Smooth muscle cell (in vitro differentiated cells): ENCODE data around the gene ZFAND3. TPM values are rescaled to one million over a fixed set of nuclear protein-coding genes. Genes with fewer than 3 reads are reported as not detected.

ENCODE experiments used
- DNase-seq: peaks from one replicate; lab custom pipeline; 2025; ENCODE audit not compliant: unreplicated experiment; lab: John Stamatoyannopoulos, UW
- H2AFZ ChIP-seq: fragments of 200-600 bp; sonication (generic); 2 replicates; pipeline ENCODE4 v1.6.0; 2016; ENCODE audit warnings: antibody characterized with exemption, low read depth, mild to moderate bottlenecking
- H3F3A ChIP-seq: fragments of 200-600 bp; sonication (generic); 2 replicates; pipeline ENCODE4 v1.6.0; 2017; ENCODE audit warnings: antibody characterized with exemption, low read depth
- H3K27ac ChIP-seq: fragments of 200-600 bp; sonication (generic); 2 replicates; pipeline ENCODE4 v1.5.1; 2016; ENCODE audit warnings: low read depth, mild to moderate bottlenecking
- H3K27me3 ChIP-seq: fragments of 200-600 bp; sonication (generic); 2 replicates; pipeline ENCODE4 v1.6.1; 2016; ENCODE audit warnings: low read depth, mild to moderate bottlenecking
- H3K36me3 ChIP-seq: fragments of 200-600 bp; sonication (generic); 2 replicates; pipeline ENCODE4 v1.5.1; 2016; ENCODE audit warnings: low read depth
- H3K4me1 ChIP-seq: fragments of 200-600 bp; sonication (generic); 2 replicates; pipeline ENCODE4 v1.5.1; 2016; ENCODE audit warnings: low read depth
- H3K4me2 ChIP-seq: fragments of 200-600 bp; sonication (generic); 2 replicates; pipeline ENCODE4 v1.6.0; 2016; ENCODE audit warnings: mild to moderate bottlenecking
- H3K4me3 ChIP-seq: fragments of 200-600 bp; sonication (generic); 2 replicates; pipeline ENCODE4 v1.5.1; 2016; ENCODE audit warnings: mild to moderate bottlenecking
- H3K79me2 ChIP-seq: fragments of 200-600 bp; sonication (generic); 2 replicates; pipeline ENCODE4 v1.6.0; 2016; ENCODE audit warnings: low read depth, mild to moderate bottlenecking
- H3K9ac ChIP-seq: fragments of 200-600 bp; sonication (generic); 2 replicates; pipeline ENCODE4 v1.6.0; 2016; ENCODE audit warnings: low read depth
- H3K9me3 ChIP-seq: fragments of 200-600 bp; sonication (generic); replicated peaks from 2 replicates; pipeline ENCODE4 v1.5.1; 2016; ENCODE audit warnings: low read depth
- H4K20me1 ChIP-seq: fragments of 200-600 bp; sonication (generic); 2 replicates; pipeline ENCODE4 v1.6.0; 2016; ENCODE audit warnings: low read depth
- WGBS: methylation state at CpG from one replicate; pipeline ENCODE4 v1.1.7; 2016; ENCODE audit warnings: low lambda C conversion rate; 5-methylcytosine and 5-hydroxymethylcytosine counted together
- polyA plus RNA-seq: library from polyadenylated mRNA; unstranded; fragments of >200 nt; fragmentation: Nextera tagmentation; extraction: Ambion mirVana; gene quantifications from 2 replicates; pipeline ENCODE4 v1.2.1, GENCODE V29; 2016
- total RNA-seq: library from RNA; depleted of rRNA; stranded (reverse); fragments of >200 nt; gene quantifications from 2 replicates; pipeline ENCODE4 v1.2.3, GENCODE V29; 2014
- TF ChIP-seq, protein P1 (sequence below): fragments of 200-600 bp; sonication (generic); IDR thresholded peaks from 2 replicates; pipeline ENCODE4 v1.5.1; 2017; ENCODE audit warnings: borderline replicate concordance, mild to moderate bottlenecking, antibody characterized with exemption; ENCODE audit not compliant: insufficient read depth, poor library complexity, severe bottlenecking

ZFAND3 gene
- total and polyA plus RNA-seq, 2 experiments from 2014 or later: 27.6 to 40.5 TPM

DNA sequence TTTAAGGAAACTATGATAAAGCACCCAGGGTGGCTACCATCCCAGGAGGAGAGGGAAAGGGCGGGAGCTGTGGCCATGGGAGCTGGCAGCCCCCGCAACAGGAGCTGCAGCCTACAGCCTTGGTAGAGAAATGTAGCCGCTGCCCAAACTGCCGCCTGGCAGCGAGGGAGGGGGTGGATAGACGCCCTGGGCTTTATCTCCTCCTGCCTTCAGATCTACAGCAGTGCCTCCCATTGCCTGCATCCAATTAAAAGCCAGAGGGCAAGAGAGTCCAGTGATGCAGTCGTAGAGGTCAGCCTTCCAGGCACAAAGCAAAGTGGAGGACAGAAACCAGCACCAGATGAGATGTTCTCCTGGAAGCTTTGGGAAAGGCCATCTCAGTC lies 35.0 kb upstream of the ZFAND3 start:
- Histone ChIP-seq H3F3A (peaks cover 4% of the 10 kb centered on the region), H3K9me3 (no peaks in the 10 kb centered on the region), H3K27me3 (no peaks in the 10 kb centered on the region), H3K9ac (no peak overlapping the region), H3K4me3 (peak overlapping the region; percentile 59), H3K79me2 (no peaks in the 10 kb centered on the region), H3K36me3 (no peaks in the 10 kb centered on the region), H4K20me1 (no peaks in the 10 kb centered on the region), H3K27ac (no peak overlapping the region), H2AFZ (peak overlapping the region; percentile 100), H3K4me2 (peak overlapping the region; percentile 93), H3K4me1 (peaks cover 22% of the 10 kb centered on the region)
- WGBS: 35% methylated on average over 7 of the region's 7 CpGs
- TF ChIP-seq, protein P1, sequence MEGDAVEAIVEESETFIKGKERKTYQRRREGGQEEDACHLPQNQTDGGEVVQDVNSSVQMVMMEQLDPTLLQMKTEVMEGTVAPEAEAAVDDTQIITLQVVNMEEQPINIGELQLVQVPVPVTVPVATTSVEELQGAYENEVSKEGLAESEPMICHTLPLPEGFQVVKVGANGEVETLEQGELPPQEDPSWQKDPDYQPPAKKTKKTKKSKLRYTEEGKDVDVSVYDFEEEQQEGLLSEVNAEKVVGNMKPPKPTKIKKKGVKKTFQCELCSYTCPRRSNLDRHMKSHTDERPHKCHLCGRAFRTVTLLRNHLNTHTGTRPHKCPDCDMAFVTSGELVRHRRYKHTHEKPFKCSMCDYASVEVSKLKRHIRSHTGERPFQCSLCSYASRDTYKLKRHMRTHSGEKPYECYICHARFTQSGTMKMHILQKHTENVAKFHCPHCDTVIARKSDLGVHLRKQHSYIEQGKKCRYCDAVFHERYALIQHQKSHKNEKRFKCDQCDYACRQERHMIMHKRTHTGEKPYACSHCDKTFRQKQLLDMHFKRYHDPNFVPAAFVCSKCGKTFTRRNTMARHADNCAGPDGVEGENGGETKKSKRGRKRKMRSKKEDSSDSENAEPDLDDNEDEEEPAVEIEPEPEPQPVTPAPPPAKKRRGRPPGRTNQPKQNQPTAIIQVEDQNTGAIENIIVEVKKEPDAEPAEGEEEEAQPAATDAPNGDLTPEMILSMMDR: no peak
- DNase-seq: no peak

DNA sequence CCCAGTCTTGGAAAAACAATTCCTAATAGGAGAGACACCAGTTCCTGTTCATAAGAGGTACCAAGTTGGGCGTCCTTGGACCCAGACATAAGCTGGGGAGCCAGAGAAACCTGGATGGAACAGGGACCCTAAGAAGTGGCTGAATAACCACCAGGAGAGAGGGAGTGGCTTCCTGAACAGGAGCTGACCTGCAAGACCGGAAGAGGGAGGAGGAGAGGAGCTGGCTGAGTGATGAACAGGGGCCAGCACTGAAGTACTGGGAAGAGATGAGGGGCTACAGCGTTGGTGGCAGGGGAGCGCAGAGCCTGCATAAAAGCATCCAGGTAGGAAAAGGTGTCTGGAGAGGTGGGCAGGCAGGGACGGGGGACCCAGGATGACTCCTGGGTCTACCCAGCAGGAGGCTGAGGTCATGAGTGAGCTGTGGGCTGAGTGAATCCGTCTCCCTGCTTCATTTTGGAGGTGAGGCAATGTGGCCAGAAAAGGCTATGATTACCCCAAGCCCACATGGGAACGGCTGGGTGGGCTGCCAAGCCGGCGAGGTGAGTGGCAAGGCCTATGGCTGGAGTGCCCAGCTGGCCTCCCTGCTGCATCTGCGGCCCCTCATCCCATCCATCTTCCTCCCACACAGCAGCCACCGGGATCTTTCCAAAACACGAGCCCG lies 34.4 kb upstream of the ZFAND3 start:
- H3K79me2 ChIP-seq: no peaks in the 10 kb centered on the region
- TF ChIP-seq, protein P1: no peak
- no peaks in the 10 kb centered on the region for H3K27me3 ChIP-seq
- H3F3A ChIP-seq: peaks cover 4% of the 10 kb centered on the region
- H3K9ac ChIP-seq: no peak overlapping the region
- peak overlapping the region; percentile 93 for H3K4me2 ChIP-seq
- no peaks in the 10 kb centered on the region for H3K36me3 ChIP-seq
- no peak overlapping the region for H3K27ac ChIP-seq
- no peak for DNase-seq
- no peak overlapping the region for H3K4me3 ChIP-seq
- H2AFZ ChIP-seq: no peak overlapping the region
- WGBS: 87% methylated on average over 13 of the region's 13 CpGs
- H3K9me3 ChIP-seq: no peaks in the 10 kb centered on the region
- H4K20me1 ChIP-seq: no peaks in the 10 kb centered on the region
- peaks cover 22% of the 10 kb centered on the region for H3K4me1 ChIP-seq

DNA sequence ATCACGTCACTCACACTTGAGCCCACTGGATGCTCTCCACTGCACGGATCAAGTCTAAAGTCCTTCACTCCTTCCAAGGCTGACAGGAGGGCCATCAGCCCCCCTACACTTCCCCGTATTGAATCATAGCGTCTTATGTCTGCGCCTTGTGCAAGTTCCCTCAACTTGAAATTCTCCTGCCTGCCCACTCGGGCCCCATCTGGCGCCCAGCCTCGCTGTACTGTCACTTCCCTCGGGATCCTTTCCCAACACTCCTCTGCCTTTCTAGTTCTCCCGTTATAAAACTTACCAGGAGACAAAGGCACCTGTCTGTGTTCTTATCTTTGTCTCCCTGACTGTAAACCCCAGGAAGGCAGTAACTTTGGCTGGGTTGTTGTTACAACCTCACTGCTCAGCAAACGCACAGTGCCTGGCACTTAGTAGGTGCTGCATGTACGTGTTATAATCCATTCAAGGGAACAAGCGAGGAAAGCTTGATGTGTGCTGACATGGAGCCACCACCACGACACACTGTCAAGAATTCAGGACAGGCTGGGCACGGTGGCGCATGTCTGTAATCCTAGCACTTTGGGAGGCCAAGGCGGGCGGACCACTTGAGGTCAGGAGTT lies 33.8 kb upstream of the ZFAND3 start:
- Histone ChIP-seq H3K27me3 (no peaks in the 10 kb centered on the region), H3F3A (peaks cover 4% of the 10 kb centered on the region), H3K4me2 (no peak overlapping the region), H3K4me3 (no peak overlapping the region), H3K9ac (no peak overlapping the region), H3K79me2 (no peaks in the 10 kb centered on the region), H3K27ac (no peak overlapping the region), H3K9me3 (no peaks in the 10 kb centered on the region), H3K36me3 (no peaks in the 10 kb centered on the region), H2AFZ (no peak overlapping the region), H4K20me1 (no peaks in the 10 kb centered on the region), H3K4me1 (peaks cover 22% of the 10 kb centered on the region)
- TF ChIP-seq, protein P1: no peak
- 90% methylated on average over 18 of the region's 18 CpGs for WGBS
- DNase-seq: no peak

DNA sequence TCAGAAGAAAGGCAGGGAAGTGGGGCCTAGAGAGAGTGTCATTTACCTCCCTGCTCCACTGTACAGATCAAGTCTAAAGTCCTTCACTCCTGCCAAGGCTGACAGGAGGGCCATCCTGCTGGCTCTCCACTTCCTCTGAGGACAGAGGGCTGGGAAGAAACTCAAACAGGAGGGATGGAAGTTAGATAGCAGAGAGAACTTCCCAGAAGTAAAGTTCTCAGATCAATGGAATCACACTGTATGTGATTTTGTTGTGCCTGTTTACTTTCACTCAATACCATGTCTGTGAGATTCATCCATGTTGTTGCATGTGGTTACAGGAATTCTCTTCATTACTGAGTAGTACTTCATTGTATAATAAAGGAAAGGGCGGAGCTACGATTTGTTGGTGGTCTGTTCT lies 32.3 kb upstream of the ZFAND3 start:
- Histone ChIP-seq H3K4me1 (peaks cover 22% of the 10 kb centered on the region), H3K79me2 (no peaks in the 10 kb centered on the region)

More for the DNA sequence above, 32.3 kb upstream of the ZFAND3 start:
- Histone ChIP-seq H3K36me3 (no peaks in the 10 kb centered on the region), H3F3A (peaks cover 4% of the 10 kb centered on the region), H2AFZ (no peak overlapping the region), H3K4me3 (no peak overlapping the region), H3K9ac (no peak overlapping the region), H3K27me3 (no peaks in the 10 kb centered on the region), H4K20me1 (no peaks in the 10 kb centered on the region), H3K27ac (no peak overlapping the region), H3K9me3 (no peaks in the 10 kb centered on the region), H3K4me2 (no peak overlapping the region)
- TF ChIP-seq, protein P1: no peak
- 96% methylated on average over 2 of the region's 2 CpGs for WGBS
- no peak for DNase-seq
